Astrocyte of the spinal cord (primary cell): Measurements from ENCODE around the gene PTPRN2.
A peak's percentile ranks its signal among the peaks of the same experiment; 100 is the strongest.

Source experiments
- DNase-seq: peaks from one replicate; pipeline ENCODE4 v3.0.0; 2011; ENCODE audit warnings: low read depth, low spot score
- H3K4me3 ChIP-seq: 2 replicates; pipeline ENCODE4 v1.5.1; 2011; ENCODE audit warnings: low read depth, mild to moderate bottlenecking, low read length, moderate library complexity
- in situ Hi-C: cut with HindIII; loops from 2 replicates; pipeline ENCODE4 v1.10.0; 2017; ENCODE audit warnings: low sequenced_read_pairs
- TF ChIP-seq, protein P1 (sequence below): IDR thresholded peaks from 2 replicates; pipeline ENCODE4 v1.5.1; 2012; ENCODE audit warnings: low read depth, mild to moderate bottlenecking, low read length, inconsistent platforms

Gene PTPRN2

DNA sequence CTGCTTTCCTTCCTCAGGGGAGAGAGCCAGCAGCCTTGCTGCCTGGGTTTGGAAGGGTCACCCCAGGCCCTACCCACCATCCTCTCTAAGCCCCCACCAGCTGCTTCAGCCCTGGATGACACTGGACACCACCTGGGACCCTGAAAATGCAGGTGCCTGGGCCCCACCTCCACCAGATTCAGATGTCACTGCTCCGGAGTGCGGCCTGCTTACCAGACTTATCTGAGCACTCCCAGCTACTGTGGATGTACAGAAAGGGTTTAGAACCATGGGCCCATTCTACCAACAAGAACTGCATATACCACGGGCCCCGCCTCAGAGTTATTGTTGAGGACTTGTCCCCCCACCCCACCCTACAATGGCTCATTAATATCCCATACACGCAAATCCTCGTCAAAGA lies 172.3 kb downstream of the PTPRN2 start:
- no peak for DNase-seq
- TF ChIP-seq, protein P1, sequence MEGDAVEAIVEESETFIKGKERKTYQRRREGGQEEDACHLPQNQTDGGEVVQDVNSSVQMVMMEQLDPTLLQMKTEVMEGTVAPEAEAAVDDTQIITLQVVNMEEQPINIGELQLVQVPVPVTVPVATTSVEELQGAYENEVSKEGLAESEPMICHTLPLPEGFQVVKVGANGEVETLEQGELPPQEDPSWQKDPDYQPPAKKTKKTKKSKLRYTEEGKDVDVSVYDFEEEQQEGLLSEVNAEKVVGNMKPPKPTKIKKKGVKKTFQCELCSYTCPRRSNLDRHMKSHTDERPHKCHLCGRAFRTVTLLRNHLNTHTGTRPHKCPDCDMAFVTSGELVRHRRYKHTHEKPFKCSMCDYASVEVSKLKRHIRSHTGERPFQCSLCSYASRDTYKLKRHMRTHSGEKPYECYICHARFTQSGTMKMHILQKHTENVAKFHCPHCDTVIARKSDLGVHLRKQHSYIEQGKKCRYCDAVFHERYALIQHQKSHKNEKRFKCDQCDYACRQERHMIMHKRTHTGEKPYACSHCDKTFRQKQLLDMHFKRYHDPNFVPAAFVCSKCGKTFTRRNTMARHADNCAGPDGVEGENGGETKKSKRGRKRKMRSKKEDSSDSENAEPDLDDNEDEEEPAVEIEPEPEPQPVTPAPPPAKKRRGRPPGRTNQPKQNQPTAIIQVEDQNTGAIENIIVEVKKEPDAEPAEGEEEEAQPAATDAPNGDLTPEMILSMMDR, result no peak
- in situ Hi-C loops, result no loop called here
- no peak overlapping the region for H3K4me3 ChIP-seq

DNA sequence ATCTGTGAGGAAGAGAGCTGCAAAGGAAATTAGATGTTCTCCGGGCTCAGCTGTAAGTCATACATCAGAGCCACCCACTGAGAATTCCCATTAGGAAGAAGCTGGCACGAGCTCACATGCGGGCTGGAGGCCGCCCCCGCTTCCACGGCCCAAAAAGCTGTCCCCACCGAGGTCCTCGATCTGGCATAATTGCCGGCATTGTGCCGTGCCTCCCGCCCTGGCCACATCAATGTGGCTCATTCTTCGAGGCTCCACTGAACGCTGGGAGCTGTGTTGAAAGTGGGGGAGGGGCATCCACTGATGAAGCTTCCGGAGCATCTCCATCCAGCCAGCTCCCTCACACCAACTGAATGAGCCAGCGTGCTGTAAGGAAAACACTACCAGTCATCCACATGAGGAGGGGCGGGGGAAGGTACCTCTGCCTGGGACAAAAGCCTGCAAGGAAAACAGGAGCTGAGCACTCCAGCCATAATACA lies 173.1 kb downstream of the PTPRN2 start:
- DNase-seq, result peak; percentile 1
- TF ChIP-seq, protein P1, result no peak
- in situ Hi-C loops, result no loop called here
- no peak overlapping the region for H3K4me3 ChIP-seq

DNA sequence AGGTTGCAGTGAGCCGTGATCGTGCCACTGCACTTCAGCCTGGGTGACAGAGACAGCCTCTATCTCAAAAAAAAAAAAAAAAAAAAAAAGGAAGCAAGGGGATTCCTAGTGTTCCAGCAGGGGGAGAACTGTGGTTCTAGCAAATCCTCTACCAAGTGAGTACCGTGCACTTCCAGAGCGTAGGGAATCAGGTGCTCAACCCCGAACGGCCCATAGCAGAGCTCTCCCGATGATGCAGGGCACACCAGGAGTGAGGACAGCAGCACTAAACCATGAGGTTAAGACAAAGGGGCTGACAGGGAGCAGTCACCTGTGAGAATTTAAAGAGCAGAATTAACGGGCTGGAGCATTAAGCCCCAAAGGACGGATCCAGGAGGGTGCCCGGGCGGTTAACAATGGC lies 173.6 kb downstream of the PTPRN2 start:
- DNase-seq, result no peak
- TF ChIP-seq, protein P1, result no peak
- no peak overlapping the region for H3K4me3 ChIP-seq
- in situ Hi-C loops, result no loop called here

DNA sequence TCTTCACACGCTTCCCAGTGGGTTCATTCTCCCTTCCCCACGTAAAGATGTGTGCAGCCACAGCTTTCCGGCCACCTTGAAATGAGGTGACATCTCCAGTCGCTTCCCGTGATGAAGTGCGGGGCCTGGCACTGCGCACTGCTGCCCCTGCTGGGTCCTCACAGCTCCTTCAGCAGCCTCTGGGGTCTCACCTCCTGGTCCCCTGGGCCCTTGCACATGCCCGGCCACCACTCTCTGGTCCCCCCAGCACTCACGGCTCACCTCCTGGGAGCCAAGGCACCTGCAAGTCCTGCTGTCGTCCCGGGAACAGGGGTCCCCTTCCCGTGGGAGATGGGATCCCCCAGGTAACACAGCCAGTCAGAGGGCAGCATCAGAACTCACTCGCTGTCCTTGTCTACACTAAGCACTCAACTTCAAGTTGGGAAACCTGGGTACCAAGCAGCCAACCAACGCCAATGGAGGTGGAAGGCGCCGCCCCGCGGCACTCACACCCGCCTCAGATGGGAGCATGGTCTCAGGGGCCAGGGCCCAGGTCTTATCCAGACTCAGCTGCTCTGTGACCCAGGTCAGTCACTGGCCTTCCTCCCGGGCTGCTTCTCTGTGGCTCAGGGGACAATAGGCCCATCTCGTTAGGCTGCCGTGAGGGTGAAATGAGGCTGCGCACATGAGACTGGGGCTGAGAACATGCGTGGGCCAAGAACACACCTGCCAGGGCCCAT lies 176.2 kb downstream of the PTPRN2 start:
- in situ Hi-C loops, result no loop called here
- DNase-seq, result no peak
- no peak overlapping the region for H3K4me3 ChIP-seq
- TF ChIP-seq, protein P1, result no peak

DNA sequence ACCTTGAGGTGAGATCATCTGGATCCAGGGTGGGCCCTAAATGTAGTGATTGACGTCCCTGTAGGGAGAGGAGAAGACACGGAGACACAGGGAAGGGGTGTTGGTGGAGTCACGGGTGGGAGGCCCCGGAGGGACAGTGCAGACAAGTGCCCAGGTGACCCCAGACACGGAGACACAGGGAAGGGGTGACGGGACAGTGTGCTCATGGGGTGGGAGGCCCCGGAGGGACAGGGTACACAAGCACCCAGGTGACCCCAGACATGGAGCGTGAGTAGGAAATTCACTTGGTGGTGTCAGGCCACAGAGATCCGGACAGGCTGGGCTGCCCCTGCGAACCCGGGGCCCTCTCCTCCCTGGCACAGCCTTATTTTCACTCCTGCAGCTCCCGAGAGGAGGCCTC lies 176.9 kb downstream of the PTPRN2 start:
- in situ Hi-C loops, result no loop called here
- TF ChIP-seq, protein P1, result no peak
- no peak for DNase-seq

DNA sequence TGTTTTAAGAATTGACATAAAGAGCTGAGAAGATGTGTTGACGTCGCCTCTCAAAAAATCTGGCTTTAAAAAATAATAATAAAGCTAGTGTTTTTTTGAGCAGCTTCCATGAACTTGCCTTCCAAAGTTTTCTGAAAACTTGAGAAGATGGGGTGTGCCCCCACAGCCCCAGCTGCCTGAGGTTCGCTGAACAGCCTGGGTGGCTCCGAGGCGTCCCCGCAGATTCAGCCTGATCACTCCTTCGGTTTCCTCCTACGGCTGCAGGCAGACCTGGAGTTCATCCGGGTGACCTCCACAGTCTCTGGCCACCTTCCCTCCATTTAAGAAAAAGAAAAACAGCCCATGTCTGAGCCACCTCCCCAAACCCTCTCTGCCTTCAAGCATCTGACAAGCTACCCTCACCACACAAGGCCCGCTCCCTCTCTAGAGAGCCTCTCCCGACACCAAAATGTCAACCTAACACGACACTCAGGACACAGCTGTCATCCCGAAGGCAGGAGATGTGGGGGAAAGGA lies 177.8 kb downstream of the PTPRN2 start:
- TF ChIP-seq, protein P1, result no peak
- no peak overlapping the region for H3K4me3 ChIP-seq
- in situ Hi-C loops, result no loop called here
- no peak for DNase-seq

More for the DNA sequence above, 176.9 kb downstream of the PTPRN2 start:
- H3K4me3 ChIP-seq, result no peak overlapping the region
